ENCODE data around the gene BACH2. TPM values are rescaled to one million over a fixed set of nuclear protein-coding genes. Genes with fewer than 3 reads are reported as not detected.
"Not testable (repeated sequence)": the region's sequence is repeated elsewhere in the genome, so short reads cannot be mapped to it uniquely, and the experiment has no call there.

Gene BACH2
- total RNA-seq, 2 donors from 2014 or later: 5.2 to 5.7 TPM

GRCh38 chr6:89974834-89975233 is 321.8 kb downstream of the BACH2 start:
- no peak for DNase-seq (ENCODE audit: low spot score)
- H3K4me1 ChIP-seq (replicated peaks): no peaks in the 10 kb centered on the region
- TF ChIP-seq POLR2AphosphoS5 (IDR thresholded peaks at IDR 0.05): no peak
- intact Hi-C loops (cut with DNase I): loop anchor here (5.0 to 10.0 kb wide), 2 partner anchors 240 to 417 kb away; no protein-coding TSS in a partner anchor
- no peaks in the 10 kb centered on the region for H3K9me3 ChIP-seq
- H3K27me3 ChIP-seq (replicated peaks; ENCODE audit: insufficient read depth): no peaks in the 10 kb centered on the region
- 96% methylated on average over 3 of the region's 3 CpGs for WGBS
- no peaks in the 10 kb centered on the region for H3K36me3 ChIP-seq
- no peak overlapping the region for H3K4me3 ChIP-seq
- H3K27ac ChIP-seq: no peak overlapping the region

- Histone ChIP-seq H3K4me3 (no peak overlapping the region), H3K36me3 (no peaks in the 10 kb centered on the region), H3K27ac (no peak overlapping the region), H3K9me3 (no peaks in the 10 kb centered on the region), H3K27me3 (replicated peaks; ENCODE audit: insufficient read depth) (no peaks in the 10 kb centered on the region), H3K4me1 (replicated peaks) (no peaks in the 10 kb centered on the region)
- TF ChIP-seq POLR2A (IDR thresholded peaks at IDR 0.05) (no peak), CTCF (IDR thresholded peaks at IDR 0.05) (no peak), POLR2AphosphoS5 (IDR thresholded peaks at IDR 0.05) (no peak)
- 97% methylated on average over 9 of the region's 9 CpGs for WGBS
- intact Hi-C loops (cut with DNase I): loop anchor here (5.0 to 10.0 kb wide), 2 partner anchors 243 to 420 kb away; no protein-coding TSS in a partner anchor
- no peak for DNase-seq (ENCODE audit: low spot score)
These were observed 324.6 kb downstream of the BACH2 start for GRCh38 chr6:89972025-89972381.

- 89% methylated on average over 9 of the region's 9 CpGs for WGBS
- intact Hi-C loops (cut with DNase I): loop anchor here (2.0 to 10.0 kb wide), 4 partner anchors 243 to 507 kb away; partner anchors contain the start of gene BACH2
These were observed 325.2 kb downstream of the BACH2 start for GRCh38 chr6:89971338-89972024.

GRCh38 chr6:89970609-89971337 is 325.9 kb downstream of the BACH2 start:
- Histone ChIP-seq H3K27ac (no peak overlapping the region), H3K36me3 (no peaks in the 10 kb centered on the region), H3K4me3 (no peak overlapping the region), H3K4me1 (replicated peaks) (no peaks in the 10 kb centered on the region), H3K27me3 (replicated peaks; ENCODE audit: insufficient read depth) (no peaks in the 10 kb centered on the region), H3K9me3 (no peaks in the 10 kb centered on the region)
- DNase-seq (ENCODE audit: low spot score): peak; percentile 40
- no peak for TF ChIP-seq POLR2A (IDR thresholded peaks at IDR 0.05)
- peak; percentile 41 for TF ChIP-seq POLR2AphosphoS5 (IDR thresholded peaks at IDR 0.05)
- TF ChIP-seq CTCF (IDR thresholded peaks at IDR 0.05): peak in 3 of 4 experiments; percentile 48 to 75 (median 73)
- intact Hi-C loops (cut with DNase I): loop anchor here (2.0 to 10.0 kb wide), 4 partner anchors 244 to 508 kb away; partner anchors contain the start of gene BACH2
- 16% methylated on average over 8 of the region's 8 CpGs for WGBS

More at GRCh38 chr6:89971338-89972024, 325.2 kb downstream of the BACH2 start:
- H3K4me3 ChIP-seq; H3K27me3 ChIP-seq (replicated peaks; ENCODE audit: insufficient read depth); H3K27ac ChIP-seq; H3K36me3 ChIP-seq; DNase-seq (ENCODE audit: low spot score); H3K9me3 ChIP-seq; H3K4me1 ChIP-seq (replicated peaks): not testable (repeated sequence)

GRCh38 chr6:89970072-89970471 is 326.6 kb downstream of the BACH2 start:
- 78% methylated on average over 7 of the region's 7 CpGs for WGBS

More at GRCh38 chr6:89970072-89970471, 326.6 kb downstream of the BACH2 start:
- H3K36me3 ChIP-seq: no peaks in the 10 kb centered on the region
- H3K9me3 ChIP-seq: no peaks in the 10 kb centered on the region
- H3K4me1 ChIP-seq (replicated peaks): no peaks in the 10 kb centered on the region
- TF ChIP-seq POLR2A (IDR thresholded peaks at IDR 0.05) (no peak), CTCF (IDR thresholded peaks at IDR 0.05) (peak in 2 of 4 experiments; percentile 11 to 33)
- no peak overlapping the region for H3K4me3 ChIP-seq
- no peak for DNase-seq (ENCODE audit: low spot score)
- intact Hi-C loops (cut with DNase I): loop anchor here (2.0 to 10.0 kb wide), 4 partner anchors 245 to 509 kb away; partner anchors contain the start of gene BACH2
- H3K27me3 ChIP-seq (replicated peaks; ENCODE audit: insufficient read depth): no peaks in the 10 kb centered on the region
- no peak overlapping the region for H3K27ac ChIP-seq
